HCT116 (cell line): Measurements from ENCODE around the gene CCR5AS.

Experiments used
- ATAC-seq: fragments of 200-7000 bp; cut with Tn5 transposase; 2 replicates; pipeline ENCODE4 v1.9.1; 2020; ENCODE audit warnings: mild to moderate bottlenecking, moderate library complexity
- BruUV-seq: library from RNA; stranded (reverse); fragments of 400-500 nt; replicated peaks from 2 replicates; lab custom pipeline; 2021; lab: Mats Ljungman, UMichigan
- CTCF ChIA-PET: fragments of 300-600 bp; sonication (Branson Sonifier 250); formaldehyde crosslinking; loops from one replicate; lab custom pipeline; 2021; ENCODE audit warnings: antibody characterized with exemption; lab: Charles Lee
- POLR2A ChIA-PET: fragments of 300-600, 350-600 bp; sonication (Branson Sonifier 250); formaldehyde crosslinking; loops from one replicate; lab custom pipeline; 2021; ENCODE audit warnings: antibody characterized with exemption; lab: Charles Lee
- RAD21 ChIA-PET, 2 experiments: fragments of 300-600 bp; sonication (Branson Sonifier 250); formaldehyde crosslinking; loops; one replicate each; lab custom pipeline; 2023; ENCODE audit warnings: low total read pairs in 2 of 2; ENCODE audit not compliant: uncharacterized antibody in 2 of 2, unreplicated experiment in 2 of 2, low non-redundant PET in 1 of 2; lab: Charles Lee
- DNase-seq: peaks from one replicate; pipeline ENCODE4 v3.0.0-alpha.2; 2010; ENCODE audit warnings: low read depth, low spot score
- H2AFZ ChIP-seq: fragments of 200-600 bp; shearing (Covaris generic), sonication (generic); 2 replicates; pipeline ENCODE4 v1.6.1; 2017; ENCODE audit warnings: low read depth, mixed run types, mixed read lengths, antibody characterized with exemption, low read length; ENCODE audit not compliant: poor library complexity, severe bottlenecking
- H3K27ac ChIP-seq: 2 replicates; pipeline ENCODE4 v1.5.1; 2012; ENCODE audit warnings: low read depth, low read length
- H3K27me3 ChIP-seq: fragments of 200-600 bp; sonication (generic); 2 replicates; pipeline ENCODE4 v1.6.1; 2016; ENCODE audit warnings: mixed run types, low read length, mixed read lengths; ENCODE audit not compliant: insufficient read depth
- H3K36me3 ChIP-seq, 2 experiments: fragments of 200-500 bp in 1 of 2; fragments of 200-600 bp in 1 of 2; sonication (Bioruptor generic) in 1 of 2; sonication (generic) in 1 of 2; 2 replicates each; pipeline versions ENCODE4 v1.5.1 to v1.6.1; 2014 to 2016; ENCODE audit warnings: low read length in 2 of 2, inconsistent platforms in 1 of 2, mixed read lengths in 1 of 2, mixed run types in 1 of 2; ENCODE audit not compliant: insufficient read depth in 2 of 2, control insufficient read depth in 1 of 2
- H3K4me1 ChIP-seq, 2 experiments: fragments of 200-600 bp in 1 of 2; sonication (generic) in 1 of 2; 2 replicates each; pipeline versions ENCODE4 v1.5.1 to v1.6.1; 2012 to 2017; ENCODE audit warnings: low read length in 2 of 2, inconsistent platforms in 1 of 2, mild to moderate bottlenecking in 1 of 2, mixed read lengths in 1 of 2, mixed run types in 1 of 2, moderate library complexity in 1 of 2; ENCODE audit not compliant: insufficient read depth in 2 of 2, control insufficient read depth in 1 of 2
- H3K4me2 ChIP-seq: fragments of 200-600 bp; sonication (generic); 2 replicates; pipeline ENCODE4 v1.6.1; 2017; ENCODE audit warnings: mixed run types, low read length, mixed read lengths
- H3K4me3 ChIP-seq, 2 experiments: fragments of 200-600 bp in 1 of 2; sonication (generic) in 1 of 2; replicated peaks in 1 of 2; 2 replicates each; pipeline ENCODE4 v1.5.1; 2011 to 2016; ENCODE audit warnings: low read length in 2 of 2, control low read depth in 1 of 2, low read depth in 1 of 2, mild to moderate bottlenecking in 1 of 2, mixed read lengths in 1 of 2, mixed run types in 1 of 2
- H3K79me2 ChIP-seq: fragments of 200-600 bp; sonication (generic); 2 replicates; pipeline ENCODE4 v1.6.1; 2017; ENCODE audit warnings: mild to moderate bottlenecking, mixed run types, low read length, moderate library complexity, mixed read lengths; ENCODE audit not compliant: insufficient read depth
- H3K9ac ChIP-seq: fragments of 200-600 bp; sonication (generic); 2 replicates; pipeline ENCODE4 v1.6.1; 2016; ENCODE audit warnings: low read length, mixed read lengths
- H3K9me2 ChIP-seq: fragments of 200-600 bp; sonication (generic), shearing (Covaris generic); 2 replicates; pipeline ENCODE4 v1.6.1; 2017; ENCODE audit warnings: mixed run types, mild to moderate bottlenecking, moderate library complexity; ENCODE audit not compliant: insufficient read depth
- H3K9me3 ChIP-seq, 2 experiments: fragments of 200-500 bp in 1 of 2; fragments of 200-600 bp in 1 of 2; sonication (Bioruptor generic) in 1 of 2; sonication (generic) in 1 of 2; 2 replicates each; pipeline ENCODE4 v1.6.1; 2014 to 2017; ENCODE audit warnings: low read length in 2 of 2, mixed read lengths in 2 of 2, inconsistent platforms in 1 of 2, low read depth in 1 of 2, mild to moderate bottlenecking in 1 of 2, mixed run types in 1 of 2, moderate library complexity in 1 of 2; ENCODE audit not compliant: control insufficient read depth in 1 of 2, insufficient read depth in 1 of 2
- H4K20me1 ChIP-seq: fragments of 200-600 bp; sonication (generic), shearing (Covaris generic); 2 replicates; pipeline ENCODE4 v1.6.1; 2017; ENCODE audit warnings: mixed run types, mild to moderate bottlenecking, moderate library complexity; ENCODE audit not compliant: insufficient read depth
- CBX3 ChIP-seq: IDR thresholded peaks from 2 replicates; pipeline ENCODE4 v1.6.1; 2012; ENCODE audit warnings: low read depth
- CTCF ChIP-seq, 3 experiments: fragments of 200-600 bp in 1 of 3; sonication (generic) in 1 of 3; IDR thresholded peaks in 2 of 3; conservative IDR thresholded peaks in 1 of 3; 2 replicates each; pipeline ENCODE4 v1.5.1; 2012 to 2017; ENCODE audit warnings: low read depth in 2 of 3, low read length in 2 of 3, antibody characterized with exemption in 1 of 3, borderline replicate concordance in 1 of 3, control low read depth in 1 of 3, mild to moderate bottlenecking in 1 of 3, mixed read lengths in 1 of 3, mixed run types in 1 of 3, moderate library complexity in 1 of 3; ENCODE audit not compliant: insufficient read depth in 1 of 3
- EGR1 ChIP-seq: IDR thresholded peaks from 2 replicates; pipeline ENCODE4 v1.6.1; 2012; ENCODE audit warnings: low read depth
- ELF1 ChIP-seq: IDR thresholded peaks from 2 replicates; pipeline ENCODE4 v1.6.1; 2012; ENCODE audit warnings: low read depth, borderline replicate concordance
- EZH2 ChIP-seq: fragments of 200-600 bp; sonication (generic); IDR thresholded peaks from 2 replicates; pipeline ENCODE4 v1.6.1; 2017; ENCODE audit warnings: antibody characterized with exemption, mixed run types
- FOSL1 ChIP-seq: IDR thresholded peaks from 2 replicates; pipeline ENCODE4 v1.6.1; 2012; ENCODE audit warnings: low read depth
- MAX ChIP-seq: IDR thresholded peaks from 2 replicates; pipeline ENCODE4 v1.6.1; 2012
- POLR2A ChIP-seq: IDR thresholded peaks from 2 replicates; pipeline ENCODE4 v1.7.0; 2011; ENCODE audit warnings: borderline replicate concordance; ENCODE audit not compliant: insufficient read depth, insufficient read length; ENCODE audit errors: extremely low read depth
- POLR2AphosphoS5 ChIP-seq: IDR thresholded peaks from 2 replicates; pipeline ENCODE4 v1.6.1; 2011; ENCODE audit warnings: mild to moderate bottlenecking, low read depth, low read length, moderate library complexity
- RAD21 ChIP-seq: IDR thresholded peaks from 2 replicates; pipeline ENCODE4 v1.6.1; 2012; ENCODE audit warnings: low read depth, mild to moderate bottlenecking
- SRF ChIP-seq: IDR thresholded peaks from 2 replicates; pipeline ENCODE4 v1.6.1; 2012; ENCODE audit warnings: low read depth
- TCF7L2 ChIP-seq: IDR thresholded peaks from 2 replicates; pipeline ENCODE4 v1.7.0; 2011; ENCODE audit warnings: borderline replicate concordance, inconsistent platforms; ENCODE audit not compliant: insufficient read depth, insufficient read length; ENCODE audit errors: extremely low read depth
- YY1 ChIP-seq: IDR thresholded peaks from 2 replicates; pipeline ENCODE4 v1.6.1; 2011; ENCODE audit warnings: low read length, low read depth, moderate library complexity, mild to moderate bottlenecking; ENCODE audit not compliant: insufficient replicate concordance; ENCODE audit errors: extremely low read depth
- intact Hi-C: fragments of 100-400 bp; cut with micrococcal nuclease; formaldehyde crosslinking; loops from 2 replicates; pipeline ENCODE4 v1.10.0; 2022

Gene CCR5AS

DNA sequence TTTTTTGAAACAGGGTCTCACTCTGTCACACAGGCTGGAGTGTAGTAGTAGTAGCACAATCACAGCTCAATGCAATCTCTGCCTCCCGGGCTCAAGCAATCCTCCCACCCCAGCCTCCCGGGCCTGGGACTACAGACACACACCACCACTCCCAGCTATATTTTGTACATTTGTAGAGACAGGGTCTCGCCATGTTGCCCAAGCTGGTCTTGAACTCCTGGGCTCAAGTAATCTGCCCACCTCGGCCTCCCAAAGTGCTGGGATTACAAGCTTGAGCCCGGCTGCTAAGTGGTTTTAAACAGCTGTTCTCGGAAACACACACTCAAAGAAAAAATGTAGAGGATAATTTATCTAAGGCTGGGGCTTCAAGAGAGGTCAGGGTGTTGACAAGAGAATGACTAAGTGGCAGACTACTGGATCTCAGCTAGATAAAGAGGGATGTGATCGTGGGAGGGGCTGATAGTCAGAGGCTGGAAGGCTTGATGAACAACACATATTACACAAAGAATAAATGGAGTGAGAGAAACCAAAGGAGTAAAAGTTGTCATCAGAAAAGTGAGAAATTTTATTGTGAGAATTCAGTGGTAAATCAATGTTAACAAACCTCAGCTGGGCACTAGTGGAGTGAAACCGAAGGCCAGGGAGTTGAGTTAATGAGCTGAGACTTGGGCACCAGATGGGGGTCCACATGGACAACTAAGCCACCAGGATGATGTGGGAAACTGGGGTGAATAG lies 6.7 kb downstream of the CCR5AS start:
- TF ChIP-seq SRF (no peak), TCF7L2 (no peak)
- ATAC-seq (no peak), DNase-seq (no peak)
- CTCF ChIA-PET = no interaction called here
- Histone ChIP-seq H3K9me2 (no peaks in the 10 kb centered on the region), H3K9ac (no peak overlapping the region), H3K4me2 (no peak overlapping the region), H3K9me3 (no peaks in the 10 kb centered on the region), H3K4me1 (no peaks in the 10 kb centered on the region), H3K4me3 (no peak overlapping the region), H3K27me3 (no peaks in the 10 kb centered on the region), H2AFZ (no peak overlapping the region), H4K20me1 (no peaks in the 10 kb centered on the region), H3K36me3 (no peaks in the 10 kb centered on the region), H3K79me2 (no peaks in the 10 kb centered on the region), H3K27ac (no peak overlapping the region)
- RAD21 ChIA-PET = no interaction called here
- intact Hi-C loops = no loop called here
- BruUV-seq = no TSS peak
- POLR2A ChIA-PET = no interaction called here

DNA sequence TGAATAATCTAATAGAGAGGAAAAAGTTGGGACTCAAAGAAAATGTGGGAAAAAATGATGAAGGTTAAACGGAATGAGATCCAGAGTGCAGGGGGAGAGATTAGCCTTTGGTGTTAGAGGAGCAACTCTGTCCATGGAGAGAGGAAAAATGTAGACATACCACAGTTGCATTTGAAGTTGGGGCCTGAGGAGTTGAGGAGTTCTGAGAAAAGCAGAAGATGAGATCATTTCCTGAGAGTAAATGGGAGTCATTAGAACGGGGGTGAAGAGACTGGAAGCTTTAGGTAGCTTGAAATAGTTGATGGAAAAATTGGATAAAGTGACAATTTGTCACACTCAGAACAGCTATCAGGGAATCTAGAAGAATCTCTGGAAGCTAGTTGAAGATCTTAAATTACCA lies 7.3 kb downstream of the CCR5AS start:
- ChIA-PET RAD21 (no interaction called here), POLR2A (no interaction called here), CTCF (no interaction called here)
- H3K36me3 ChIP-seq = no peaks in the 10 kb centered on the region
- no peak overlapping the region for H3K4me3 ChIP-seq
- H4K20me1 ChIP-seq = no peaks in the 10 kb centered on the region
- H3K4me1 ChIP-seq = no peaks in the 10 kb centered on the region
- no peak for DNase-seq
- ATAC-seq = no peak
- no TSS peak for BruUV-seq
- H2AFZ ChIP-seq = no peak overlapping the region
- no peaks in the 10 kb centered on the region for H3K79me2 ChIP-seq
- intact Hi-C loops = no loop called here
- no peaks in the 10 kb centered on the region for H3K9me2 ChIP-seq
- TF ChIP-seq TCF7L2 = no peak
- no peak for TF ChIP-seq FOSL1
- no peak for TF ChIP-seq CBX3
- no peak for TF ChIP-seq MAX
- no peak for TF ChIP-seq RAD21
- TF ChIP-seq YY1 = no peak
- no peak for TF ChIP-seq POLR2AphosphoS5
- no peak for TF ChIP-seq EZH2
- no peak for TF ChIP-seq CTCF (IDR thresholded peaks at IDR 0.05 in 2 of 3, conservative IDR thresholded peaks at IDR 0.05 in 1 of 3; ENCODE audit: borderline replicate concordance in 1 of 3, insufficient read depth in 1 of 3, low read depth in 2 of 3, low read length in 2 of 3)
- no peak for TF ChIP-seq POLR2A
- TF ChIP-seq EGR1 = no peak
- no peak for TF ChIP-seq ELF1
- no peaks in the 10 kb centered on the region for H3K27me3 ChIP-seq
- H3K4me2 ChIP-seq = no peak overlapping the region
- no peak overlapping the region for H3K27ac ChIP-seq
- H3K9me3 ChIP-seq = no peaks in the 10 kb centered on the region
- no peak overlapping the region for H3K9ac ChIP-seq
